Measurements from ENCODE around the gene NDEL1. TPM values are rescaled to one million over a fixed set of nuclear protein-coding genes. Genes with fewer than 3 reads are reported as not detected.

NDEL1 gene
- total RNA-seq, 1 donor: 69.8 TPM

DNA sequence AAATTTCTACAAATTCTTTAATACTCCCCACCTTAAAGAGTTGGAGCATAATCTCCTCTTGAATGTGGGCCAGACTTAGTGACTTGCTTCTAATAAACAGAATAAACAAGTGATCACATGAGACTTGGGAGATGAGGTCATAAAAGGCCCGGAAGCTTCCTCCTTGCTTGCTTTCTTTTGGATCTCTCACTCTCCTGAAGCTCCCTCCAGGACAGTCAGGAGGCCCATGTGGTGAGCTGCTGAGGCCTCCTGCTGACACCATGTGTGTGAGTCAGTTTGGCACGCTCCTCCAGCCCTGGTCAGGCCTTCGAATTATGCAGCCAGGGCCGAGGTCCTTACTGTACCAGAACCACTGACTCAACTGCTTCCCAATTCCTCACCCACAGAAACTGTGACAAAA, 53.2 kb downstream of the NDEL1 start:
- DNase-seq (ENCODE audit: insufficient read length, low spot score, missing footprints): peak; percentile 97
- Histone ChIP-seq H2AFZ (ENCODE audit: low read length) (no peak overlapping the region), H3K4me3 (ENCODE audit: insufficient read depth, low read length) (no peak overlapping the region), H3K79me2 (ENCODE audit: insufficient read depth, low read length) (no peaks in the 10 kb centered on the region), H4K20me1 (ENCODE audit: insufficient read depth, low read length) (peaks cover 4% of the 10 kb centered on the region), H3K27ac (ENCODE audit: low read depth, low read length) (peak overlapping the region; percentile 55), H3K36me3 (ENCODE audit: insufficient read depth, low read length) (peaks cover 69% of the 10 kb centered on the region), H3K27me3 (ENCODE audit: insufficient read depth, low read length) (no peaks in the 10 kb centered on the region), H3K4me1 (ENCODE audit: insufficient read depth, low read length) (peaks cover 19% of the 10 kb centered on the region), H3K9me3 (ENCODE audit: low read depth, low read length) (no peaks in the 10 kb centered on the region), H3K4me2 (ENCODE audit: insufficient read depth, low read length) (no peak overlapping the region)
- TF ChIP-seq, protein P1, sequence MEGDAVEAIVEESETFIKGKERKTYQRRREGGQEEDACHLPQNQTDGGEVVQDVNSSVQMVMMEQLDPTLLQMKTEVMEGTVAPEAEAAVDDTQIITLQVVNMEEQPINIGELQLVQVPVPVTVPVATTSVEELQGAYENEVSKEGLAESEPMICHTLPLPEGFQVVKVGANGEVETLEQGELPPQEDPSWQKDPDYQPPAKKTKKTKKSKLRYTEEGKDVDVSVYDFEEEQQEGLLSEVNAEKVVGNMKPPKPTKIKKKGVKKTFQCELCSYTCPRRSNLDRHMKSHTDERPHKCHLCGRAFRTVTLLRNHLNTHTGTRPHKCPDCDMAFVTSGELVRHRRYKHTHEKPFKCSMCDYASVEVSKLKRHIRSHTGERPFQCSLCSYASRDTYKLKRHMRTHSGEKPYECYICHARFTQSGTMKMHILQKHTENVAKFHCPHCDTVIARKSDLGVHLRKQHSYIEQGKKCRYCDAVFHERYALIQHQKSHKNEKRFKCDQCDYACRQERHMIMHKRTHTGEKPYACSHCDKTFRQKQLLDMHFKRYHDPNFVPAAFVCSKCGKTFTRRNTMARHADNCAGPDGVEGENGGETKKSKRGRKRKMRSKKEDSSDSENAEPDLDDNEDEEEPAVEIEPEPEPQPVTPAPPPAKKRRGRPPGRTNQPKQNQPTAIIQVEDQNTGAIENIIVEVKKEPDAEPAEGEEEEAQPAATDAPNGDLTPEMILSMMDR (IDR thresholded peaks at IDR 0.05; ENCODE audit: extremely low read depth, low read depth, low read length): peak; percentile 16

GRCh38 chr17:8489841-8490240, 54.2 kb downstream of the NDEL1 start:
- DNase-seq (ENCODE audit: insufficient read length, low spot score, missing footprints): no peak
- TF ChIP-seq, protein P1 (IDR thresholded peaks at IDR 0.05; ENCODE audit: extremely low read depth, low read depth, low read length): no peak
- Histone ChIP-seq H3K27me3 (ENCODE audit: insufficient read depth, low read length) (no peaks in the 10 kb centered on the region), H3K9me3 (ENCODE audit: low read depth, low read length) (no peaks in the 10 kb centered on the region), H3K4me1 (ENCODE audit: insufficient read depth, low read length) (peaks cover 19% of the 10 kb centered on the region), H4K20me1 (ENCODE audit: insufficient read depth, low read length) (peaks cover 4% of the 10 kb centered on the region), H3K27ac (ENCODE audit: low read depth, low read length) (peak overlapping the region; percentile 55), H2AFZ (ENCODE audit: low read length) (no peak overlapping the region), H3K4me3 (ENCODE audit: insufficient read depth, low read length) (no peak overlapping the region), H3K36me3 (ENCODE audit: insufficient read depth, low read length) (peaks cover 68% of the 10 kb centered on the region), H3K79me2 (ENCODE audit: insufficient read depth, low read length) (no peaks in the 10 kb centered on the region), H3K4me2 (ENCODE audit: insufficient read depth, low read length) (no peak overlapping the region)

- no peak for DNase-seq (ENCODE audit: insufficient read length, low spot score, missing footprints)
- no peak overlapping the region for H3K4me3 ChIP-seq (ENCODE audit: insufficient read depth, low read length)
- peaks cover 68% of the 10 kb centered on the region for H3K36me3 ChIP-seq (ENCODE audit: insufficient read depth, low read length)
- no peak overlapping the region for H2AFZ ChIP-seq (ENCODE audit: low read length)
- H4K20me1 ChIP-seq (ENCODE audit: insufficient read depth, low read length): peaks cover 4% of the 10 kb centered on the region
- H3K9me3 ChIP-seq (ENCODE audit: low read depth, low read length): no peaks in the 10 kb centered on the region
- no peak overlapping the region for H3K27ac ChIP-seq (ENCODE audit: low read depth, low read length)
- no peaks in the 10 kb centered on the region for H3K79me2 ChIP-seq (ENCODE audit: insufficient read depth, low read length)
- H3K27me3 ChIP-seq (ENCODE audit: insufficient read depth, low read length): no peaks in the 10 kb centered on the region
- TF ChIP-seq, protein P1 (IDR thresholded peaks at IDR 0.05; ENCODE audit: extremely low read depth, low read depth, low read length): no peak
- H3K4me1 ChIP-seq (ENCODE audit: insufficient read depth, low read length): peaks cover 19% of the 10 kb centered on the region
- no peak overlapping the region for H3K4me2 ChIP-seq (ENCODE audit: insufficient read depth, low read length)
Observed at GRCh38 chr17:8490256-8491023, 54.8 kb downstream of the NDEL1 start.

DNA sequence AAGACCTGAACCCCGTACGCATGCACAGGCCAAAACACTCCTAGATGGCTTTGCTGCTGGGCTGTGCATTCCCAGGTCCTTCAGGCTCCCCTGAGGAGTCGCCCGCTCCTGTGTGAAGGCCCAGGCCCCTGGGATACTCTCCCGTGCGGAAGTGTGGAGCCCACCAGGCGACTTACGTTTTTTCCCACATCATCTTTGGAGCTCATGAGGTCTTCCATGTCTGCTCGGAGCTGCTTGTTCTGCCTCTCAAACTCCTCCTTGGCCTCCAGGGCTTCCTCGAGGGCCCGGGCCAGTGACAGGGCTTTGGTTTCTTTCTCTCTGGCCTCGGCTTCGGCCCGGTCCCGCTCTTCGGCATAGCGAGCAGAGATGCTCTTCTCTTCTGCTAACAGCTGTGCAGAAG, 56.4 kb downstream of the NDEL1 start:
- TF ChIP-seq, protein P1 (IDR thresholded peaks at IDR 0.05; ENCODE audit: extremely low read depth, low read depth, low read length): no peak
- Histone ChIP-seq H3K4me3 (ENCODE audit: insufficient read depth, low read length) (no peak overlapping the region), H3K27me3 (ENCODE audit: insufficient read depth, low read length) (no peaks in the 10 kb centered on the region), H3K79me2 (ENCODE audit: insufficient read depth, low read length) (no peaks in the 10 kb centered on the region), H3K4me1 (ENCODE audit: insufficient read depth, low read length) (peaks cover 19% of the 10 kb centered on the region), H3K27ac (ENCODE audit: low read depth, low read length) (no peak overlapping the region), H3K9me3 (ENCODE audit: low read depth, low read length) (no peaks in the 10 kb centered on the region), H3K4me2 (ENCODE audit: insufficient read depth, low read length) (no peak overlapping the region), H3K36me3 (ENCODE audit: insufficient read depth, low read length) (peaks cover 65% of the 10 kb centered on the region), H4K20me1 (ENCODE audit: insufficient read depth, low read length) (peaks cover 4% of the 10 kb centered on the region), H2AFZ (ENCODE audit: low read length) (no peak overlapping the region)
- DNase-seq (ENCODE audit: insufficient read length, low spot score, missing footprints): no peak
